OCI-LY1 (cell line): Measurements from ENCODE around the gene MYOM1.

ENCODE experiments used
- EZH2 ChIP-seq: fragments of 200-600 bp; sonication (generic), shearing (Covaris generic); IDR thresholded peaks from 2 replicates; pipeline ENCODE4 v1.8.0; 2017; ENCODE audit warnings: borderline replicate concordance, mixed run types, mild to moderate bottlenecking, antibody characterized with exemption, low read length, moderate library complexity, mixed read lengths
- TF ChIP-seq, protein P1 (sequence below): fragments of 200-600 bp; sonication (generic), shearing (Covaris generic); IDR thresholded peaks from 2 replicates; pipeline ENCODE4 v1.5.1; 2017; ENCODE audit warnings: mild to moderate bottlenecking, antibody characterized with exemption, low read length, moderate library complexity, mixed read lengths

DNA sequence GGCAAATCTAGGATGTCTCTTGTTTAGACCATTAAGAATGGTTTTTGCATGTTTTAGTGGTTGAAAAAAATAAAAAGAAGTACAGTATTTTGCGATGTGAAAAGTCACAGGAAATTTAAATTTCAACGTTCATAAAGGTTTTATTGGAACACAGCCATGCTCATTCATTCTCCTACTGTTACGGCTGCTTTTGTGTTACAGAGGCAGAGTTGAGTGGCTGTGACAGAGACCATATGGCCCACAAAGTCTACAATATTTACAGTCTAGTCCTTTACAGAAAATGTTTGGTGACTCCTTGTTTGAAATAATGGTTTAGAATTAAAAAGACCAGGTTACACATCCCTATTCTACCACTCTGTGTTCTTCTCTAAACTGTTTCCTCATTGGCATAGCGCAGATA is 48.1 kb downstream of the MYOM1 start:
- TF ChIP-seq, protein P1, sequence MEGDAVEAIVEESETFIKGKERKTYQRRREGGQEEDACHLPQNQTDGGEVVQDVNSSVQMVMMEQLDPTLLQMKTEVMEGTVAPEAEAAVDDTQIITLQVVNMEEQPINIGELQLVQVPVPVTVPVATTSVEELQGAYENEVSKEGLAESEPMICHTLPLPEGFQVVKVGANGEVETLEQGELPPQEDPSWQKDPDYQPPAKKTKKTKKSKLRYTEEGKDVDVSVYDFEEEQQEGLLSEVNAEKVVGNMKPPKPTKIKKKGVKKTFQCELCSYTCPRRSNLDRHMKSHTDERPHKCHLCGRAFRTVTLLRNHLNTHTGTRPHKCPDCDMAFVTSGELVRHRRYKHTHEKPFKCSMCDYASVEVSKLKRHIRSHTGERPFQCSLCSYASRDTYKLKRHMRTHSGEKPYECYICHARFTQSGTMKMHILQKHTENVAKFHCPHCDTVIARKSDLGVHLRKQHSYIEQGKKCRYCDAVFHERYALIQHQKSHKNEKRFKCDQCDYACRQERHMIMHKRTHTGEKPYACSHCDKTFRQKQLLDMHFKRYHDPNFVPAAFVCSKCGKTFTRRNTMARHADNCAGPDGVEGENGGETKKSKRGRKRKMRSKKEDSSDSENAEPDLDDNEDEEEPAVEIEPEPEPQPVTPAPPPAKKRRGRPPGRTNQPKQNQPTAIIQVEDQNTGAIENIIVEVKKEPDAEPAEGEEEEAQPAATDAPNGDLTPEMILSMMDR, result no peak
- TF ChIP-seq EZH2, result no peak
